Measurements from ENCODE around the gene COQ8A.
A peak's percentile ranks its signal among the peaks of the same experiment; 100 is the strongest.
"Not testable (repeated sequence)": the region's sequence is repeated elsewhere in the genome, so short reads cannot be mapped to it uniquely, and the experiment has no call there.

Gene COQ8A

DNA sequence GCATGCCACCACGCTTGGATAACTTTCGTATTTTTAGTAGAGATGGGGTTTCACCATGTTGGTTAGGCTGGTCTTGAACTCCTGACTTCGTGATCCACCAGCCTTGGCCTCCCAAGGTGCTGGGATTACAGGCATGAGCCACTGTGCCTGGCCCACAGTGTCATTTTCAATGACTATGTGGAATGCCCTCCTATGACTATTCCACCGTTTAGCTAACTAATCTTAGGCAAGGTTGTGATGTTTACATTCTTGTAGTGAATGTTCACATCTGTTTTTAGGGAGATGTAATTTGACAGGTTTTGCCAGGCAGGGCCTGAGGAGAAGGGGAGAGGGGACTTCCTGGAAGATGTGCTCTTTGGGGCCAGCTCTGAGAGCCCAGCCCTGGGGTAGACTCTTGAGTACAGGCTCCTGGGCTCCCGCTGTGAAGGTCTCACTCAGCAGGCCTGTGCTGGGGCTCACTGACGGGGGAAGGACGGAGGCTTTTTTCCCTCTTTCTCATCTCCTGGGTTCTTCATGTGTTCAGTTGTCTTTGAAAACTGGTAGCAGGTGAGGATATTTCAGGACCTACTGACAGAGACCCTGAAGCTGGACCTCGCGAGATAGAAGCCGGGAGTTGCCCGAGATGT, 13.2 kb downstream of the COQ8A start:
- DNase-seq = no peak

DNA sequence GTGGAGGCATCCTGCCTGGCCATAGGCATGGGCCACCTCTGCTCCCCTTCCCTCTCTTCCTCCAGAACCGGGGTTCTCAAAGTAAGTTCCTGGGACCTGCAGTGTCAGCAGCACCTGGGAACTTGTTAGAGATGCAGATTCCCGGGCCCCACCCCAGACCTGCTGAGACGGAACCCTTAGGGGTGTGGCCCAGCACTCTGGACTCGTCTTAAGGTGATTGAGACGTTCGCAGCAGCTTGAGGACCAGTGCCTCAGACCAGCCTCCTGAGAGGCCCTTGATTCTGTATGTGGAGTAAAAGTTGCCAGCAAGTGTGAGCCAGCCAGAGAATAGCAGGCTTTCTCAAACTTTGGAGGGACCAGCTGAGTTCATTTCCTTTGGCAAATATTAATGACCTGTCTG, 14.2 kb downstream of the COQ8A start:
- DNase-seq = no peak

DNA sequence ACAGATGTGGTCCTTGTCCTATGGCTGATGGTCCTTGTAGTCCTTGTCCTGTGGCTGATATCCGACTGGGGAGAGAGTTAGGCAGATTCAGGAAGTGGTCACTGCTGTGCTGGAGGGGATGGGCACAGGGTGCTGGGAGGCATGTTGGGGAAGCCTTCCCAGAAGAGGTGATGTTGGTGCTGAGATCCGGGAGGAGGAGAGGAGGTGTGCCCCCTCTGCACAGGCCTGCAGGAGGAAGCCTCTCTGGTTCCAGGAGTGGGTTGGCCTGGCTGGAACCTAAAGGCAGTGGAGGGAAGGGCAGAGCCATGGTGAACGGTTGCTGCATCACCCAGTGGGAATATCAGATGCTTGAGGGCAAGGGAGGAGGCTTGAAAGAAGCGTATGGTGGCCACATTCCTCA, 14.7 kb downstream of the COQ8A start:
- DNase-seq = no peak

DNA sequence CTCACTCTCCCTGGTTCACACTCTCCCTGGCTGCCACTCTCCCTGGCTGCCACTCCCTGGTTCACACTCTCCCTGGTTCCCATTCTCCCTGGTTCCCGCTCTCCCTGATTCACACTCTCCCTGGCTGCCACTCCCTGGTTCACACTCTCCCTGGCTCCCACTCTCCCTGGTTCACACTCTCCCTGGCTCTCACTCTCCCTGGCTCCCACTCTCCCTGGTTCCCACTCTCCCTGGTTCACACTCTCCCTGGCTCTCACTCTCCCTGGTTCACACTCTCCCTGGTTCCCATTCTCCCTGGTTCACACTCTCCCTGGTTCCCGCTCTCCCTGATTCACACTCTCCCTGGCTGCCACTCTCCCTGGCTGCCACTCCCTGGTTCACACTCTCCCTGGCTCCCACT, 15.8 kb downstream of the COQ8A start:
- DNase-seq = not testable (repeated sequence)

DNA sequence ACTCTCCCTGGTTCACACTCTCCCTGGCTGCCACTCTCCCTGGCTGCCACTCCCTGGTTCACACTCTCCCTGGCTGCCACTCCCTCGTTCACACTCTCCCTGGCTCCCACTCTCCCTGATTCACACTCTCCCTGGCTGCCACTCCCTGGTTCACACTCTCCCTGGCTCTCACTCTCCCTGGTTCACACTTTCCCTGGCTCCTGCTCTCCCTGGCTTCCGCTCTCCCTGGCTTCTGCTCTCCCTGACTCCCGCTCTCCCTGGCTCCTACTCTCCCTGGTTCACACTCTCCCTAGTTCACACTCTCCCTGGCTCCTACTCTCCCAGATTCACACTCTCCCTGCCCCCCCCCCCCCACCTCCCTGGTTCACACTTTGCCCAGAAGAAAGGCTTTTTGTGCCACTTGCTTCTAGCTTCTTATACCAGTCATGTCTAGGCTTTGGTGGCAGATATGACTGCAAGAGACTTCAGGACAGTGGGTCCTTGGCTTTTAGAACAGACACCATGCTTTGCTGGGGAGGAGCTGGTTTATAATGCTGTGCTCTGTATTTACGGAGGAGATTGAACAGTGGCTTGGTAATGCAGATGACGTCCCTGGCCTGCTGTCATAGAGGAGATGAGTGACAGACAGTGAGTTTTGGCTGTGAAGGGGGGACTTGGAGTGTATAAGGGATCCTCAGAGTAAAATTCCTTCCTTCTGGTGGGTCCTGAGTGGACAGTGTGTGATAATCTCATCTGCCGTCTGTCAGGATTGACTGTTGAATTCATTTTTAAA, 17.0 kb downstream of the COQ8A start:
- no peak for DNase-seq

DNA sequence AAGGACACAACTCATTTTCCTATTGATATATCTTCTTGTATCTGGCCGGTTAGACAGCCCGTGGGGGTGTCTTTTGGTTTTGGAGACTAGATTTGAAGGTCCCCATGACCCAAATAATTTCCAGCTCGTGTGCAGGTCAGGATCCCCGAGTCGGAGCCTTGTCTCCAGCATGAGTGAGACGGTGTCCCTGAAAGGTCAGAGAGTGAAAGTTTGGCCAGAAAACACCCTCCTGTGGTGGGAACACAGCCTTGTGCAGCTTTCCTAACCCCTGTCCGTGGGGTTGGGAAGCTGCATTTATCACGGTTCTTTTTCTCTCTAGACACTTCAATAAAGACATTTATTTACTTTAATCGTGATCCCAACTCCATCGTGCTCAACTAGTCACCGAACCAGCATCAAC, 17.6 kb downstream of the COQ8A start:
- DNase-seq = no peak

DNA sequence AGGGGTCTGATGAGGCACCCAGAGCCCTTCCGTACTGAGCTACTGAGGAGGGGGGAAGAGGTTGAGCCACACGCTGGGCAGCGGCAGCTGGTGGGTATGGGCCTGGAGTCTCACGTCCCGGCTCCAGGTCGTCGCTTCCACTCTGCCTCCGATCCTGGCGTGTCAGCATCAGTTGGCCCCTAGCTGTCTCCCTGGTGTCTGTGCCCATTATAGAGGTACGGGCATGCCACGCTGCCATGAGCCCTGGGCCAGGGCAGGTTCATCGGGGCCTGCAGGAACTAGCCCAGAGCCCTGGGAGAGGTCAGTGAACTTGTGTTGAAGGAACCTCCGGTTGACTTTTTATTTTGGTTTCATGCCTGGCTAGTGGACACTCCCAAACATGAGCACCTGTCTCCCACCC, 18.2 kb downstream of the COQ8A start:
- DNase-seq = no peak

DNA sequence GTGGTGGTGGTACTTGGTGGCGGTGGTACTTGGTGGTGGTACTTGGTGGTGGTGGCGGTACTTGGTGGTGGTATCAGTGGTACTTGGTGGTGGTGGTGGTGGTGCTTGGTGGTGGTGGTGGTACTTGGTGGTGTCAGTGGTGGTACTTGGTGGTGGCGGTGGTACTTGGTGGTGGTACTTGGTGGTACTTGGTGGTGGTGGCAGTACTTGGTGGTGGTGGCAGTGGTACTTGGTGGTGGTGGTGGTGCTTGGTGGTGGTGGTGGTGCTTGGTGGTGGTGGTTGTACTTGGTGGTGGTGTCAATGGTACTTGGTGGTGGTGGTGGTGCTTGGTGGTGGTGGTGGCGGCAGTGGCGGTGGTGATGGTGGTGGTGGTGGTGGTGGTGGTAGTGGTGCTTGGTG, 20.2 kb downstream of the COQ8A start:
- no peak for DNase-seq

DNA sequence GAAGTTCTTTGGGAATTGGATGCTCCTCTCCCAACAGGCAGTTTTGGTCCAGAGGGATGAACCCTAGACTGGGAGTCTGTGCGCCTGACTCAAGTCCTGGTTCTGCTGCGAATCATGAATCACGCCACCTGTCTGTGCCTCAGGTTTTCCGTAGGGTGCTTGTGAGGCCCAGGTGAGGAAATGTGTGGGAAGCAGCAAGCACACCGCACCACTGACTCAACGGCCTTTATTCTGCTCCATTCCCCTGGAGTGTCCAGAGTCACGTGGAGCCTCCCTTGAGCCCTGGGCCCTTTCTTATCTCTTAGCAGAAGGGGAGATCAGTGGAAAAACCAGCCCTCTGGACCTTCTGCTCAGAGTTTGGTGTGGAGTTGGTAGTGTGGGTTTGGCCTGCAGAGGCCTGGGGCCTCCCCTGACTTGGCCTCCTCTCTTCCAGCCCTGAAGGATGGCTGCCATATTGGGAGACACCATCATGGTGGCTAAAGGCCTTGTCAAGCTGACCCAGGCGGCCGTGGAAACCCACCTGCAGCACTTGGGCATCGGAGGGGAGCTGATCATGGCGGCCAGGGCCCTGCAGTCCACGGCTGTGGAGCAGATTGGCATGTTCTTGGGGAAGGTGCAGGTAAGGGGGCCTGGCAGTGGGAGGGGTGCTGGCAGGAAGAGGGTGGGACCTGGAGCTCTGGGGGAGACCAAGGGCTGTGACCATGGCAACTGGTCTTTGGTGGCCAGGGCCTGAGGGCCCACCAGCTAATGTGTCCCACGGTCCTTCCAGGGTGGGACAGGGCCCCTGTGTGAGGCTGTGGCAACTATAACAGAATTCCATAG, 21.1 kb downstream of the COQ8A start:
- no peak for DNase-seq

DNA sequence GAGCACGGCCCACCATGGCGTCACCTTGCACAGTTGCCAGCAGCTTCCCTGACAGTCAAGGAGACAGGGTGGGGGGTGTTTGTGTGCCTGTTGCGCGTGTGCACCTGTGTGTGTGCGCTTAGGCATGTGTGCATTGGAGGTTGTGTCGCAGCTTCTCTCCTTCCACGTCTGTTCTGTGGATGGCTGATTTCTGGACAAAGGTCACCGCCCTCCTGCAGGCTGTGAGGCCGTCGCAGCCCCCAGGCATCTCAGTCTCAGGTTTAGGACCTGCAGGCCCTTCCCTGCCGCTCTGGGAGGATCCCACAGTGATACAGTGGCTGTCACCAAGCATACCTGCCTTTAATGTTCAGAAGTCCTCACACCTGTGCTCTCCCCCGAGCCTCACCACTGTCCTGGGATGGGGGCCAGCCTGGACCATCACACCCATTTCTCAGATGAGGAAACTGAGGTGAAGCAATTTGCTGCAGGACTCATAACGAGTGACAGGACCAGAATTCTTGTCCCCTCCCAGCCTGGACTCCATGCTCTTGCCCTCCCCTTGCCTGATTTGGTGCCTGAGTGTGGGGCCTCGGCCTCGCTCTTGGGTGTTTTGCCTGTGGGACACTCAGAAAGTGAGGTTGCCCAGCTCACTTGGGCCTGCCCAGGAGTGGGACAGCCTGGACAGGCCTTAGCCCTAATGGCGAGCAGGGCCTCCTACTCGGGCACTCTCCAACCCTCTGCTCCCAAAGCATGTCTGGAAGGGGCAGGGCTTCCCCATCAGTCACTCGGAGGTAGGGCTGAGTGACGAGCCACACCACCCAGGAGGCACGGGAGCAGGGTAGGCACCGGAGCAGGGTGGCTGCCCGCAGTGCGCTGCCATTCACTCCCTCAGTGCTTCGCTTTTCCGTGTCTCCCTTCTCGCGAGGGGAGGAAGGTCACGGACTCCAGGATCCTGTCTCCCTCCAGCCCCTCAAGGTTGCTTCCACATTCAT, 22.6 kb downstream of the COQ8A start:
- DNase-seq = no peak

DNA sequence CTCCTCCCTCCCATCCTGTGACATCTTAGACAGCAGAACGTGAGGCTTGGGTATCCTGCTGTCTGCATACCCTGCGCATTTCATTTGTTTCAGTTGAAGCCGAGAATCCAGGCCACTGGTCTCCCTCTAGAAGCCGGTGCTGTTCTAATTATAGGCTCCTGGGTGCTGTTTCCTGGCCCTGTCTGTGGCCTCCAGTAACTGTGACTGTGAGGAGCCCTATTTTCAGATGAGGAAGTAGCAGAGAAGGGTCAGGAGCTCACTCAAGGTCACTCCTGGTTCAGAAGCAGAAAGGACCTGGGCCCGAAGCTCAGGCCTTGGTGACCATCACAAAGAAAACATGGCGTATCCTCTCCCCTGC, 24.0 kb downstream of the COQ8A start:
- peak; percentile 35 to 49 for DNase-seq

DNA sequence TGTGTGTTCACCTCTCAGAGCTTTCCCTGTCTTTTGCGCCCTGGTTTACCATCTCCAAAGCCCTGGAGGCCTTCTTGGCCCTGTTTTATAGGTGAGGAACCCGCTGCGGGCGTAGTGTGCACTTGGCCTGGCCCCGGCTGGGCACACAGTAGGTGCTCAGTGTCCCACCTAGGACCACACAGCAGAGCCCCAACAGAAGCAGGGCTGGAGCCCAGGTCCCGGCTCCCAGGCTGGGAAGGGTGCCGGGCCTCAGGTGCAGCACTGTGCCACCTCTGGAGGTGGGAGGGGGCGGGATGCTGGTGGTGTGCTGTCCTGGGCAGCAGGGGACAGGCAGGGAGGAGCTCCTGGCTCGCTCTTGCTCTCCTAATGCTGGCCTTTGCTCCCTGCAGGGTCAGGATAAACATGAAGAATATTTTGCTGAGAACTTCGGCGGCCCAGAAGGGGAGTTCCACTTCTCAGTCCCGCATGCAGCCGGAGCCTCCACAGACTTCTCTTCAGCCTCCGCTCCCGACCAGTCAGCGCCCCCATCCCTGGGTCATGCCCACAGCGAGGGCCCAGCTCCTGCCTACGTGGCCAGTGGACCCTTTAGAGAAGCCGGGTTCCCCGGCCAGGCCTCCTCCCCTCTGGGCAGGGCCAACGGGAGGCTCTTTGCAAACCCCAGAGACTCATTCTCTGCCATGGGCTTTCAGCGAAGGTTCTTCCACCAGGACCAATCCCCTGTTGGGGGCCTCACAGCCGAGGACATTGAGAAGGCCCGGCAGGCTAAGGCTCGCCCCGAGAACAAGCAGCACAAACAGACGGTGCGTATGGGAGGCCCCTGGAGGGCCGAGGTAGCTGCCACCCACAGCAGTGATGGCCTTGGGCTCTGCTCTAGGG, 24.8 kb downstream of the COQ8A start:
- no peak for DNase-seq

DNA sequence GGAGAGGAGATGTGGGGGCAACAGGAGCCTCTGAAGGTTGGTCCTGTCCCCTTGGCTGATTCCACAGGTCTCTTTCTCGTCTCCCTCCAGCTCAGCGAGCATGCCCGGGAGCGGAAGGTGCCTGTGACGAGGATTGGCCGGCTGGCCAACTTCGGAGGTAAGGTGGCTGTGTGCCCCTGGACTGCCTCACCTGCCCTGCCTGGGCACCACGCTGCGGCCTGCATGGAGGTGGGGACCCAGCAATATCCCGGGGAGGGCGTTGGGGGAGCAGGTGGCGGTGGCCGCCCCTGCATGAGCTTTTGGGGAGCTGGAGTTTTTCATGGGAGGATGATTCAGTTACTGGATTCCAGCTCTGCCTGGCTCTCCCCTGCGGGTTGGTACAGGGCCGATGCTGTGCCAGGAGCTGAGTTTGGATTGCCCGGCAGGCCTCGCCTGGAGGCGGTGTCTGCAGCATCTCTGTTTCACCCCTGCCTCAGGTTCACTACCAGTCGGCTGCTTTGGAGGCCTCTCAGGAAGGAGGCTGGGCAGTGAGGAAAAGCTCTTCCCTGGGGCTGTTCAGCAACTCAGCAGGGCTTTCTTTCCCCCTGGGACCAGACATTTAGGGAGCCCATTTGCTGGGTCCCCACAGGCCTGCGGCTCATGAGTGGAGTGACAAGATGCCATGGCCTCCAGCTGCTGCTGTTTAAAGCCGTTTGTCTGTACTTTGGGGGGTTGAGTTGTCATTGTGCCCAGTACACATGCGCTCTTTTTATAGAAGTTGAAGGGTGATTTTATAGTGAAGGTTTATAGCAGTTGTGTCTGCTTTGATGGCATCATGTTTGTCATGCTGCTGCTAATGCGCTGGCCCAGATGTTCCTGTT, 25.7 kb downstream of the COQ8A start:
- no peak for DNase-seq

DNA sequence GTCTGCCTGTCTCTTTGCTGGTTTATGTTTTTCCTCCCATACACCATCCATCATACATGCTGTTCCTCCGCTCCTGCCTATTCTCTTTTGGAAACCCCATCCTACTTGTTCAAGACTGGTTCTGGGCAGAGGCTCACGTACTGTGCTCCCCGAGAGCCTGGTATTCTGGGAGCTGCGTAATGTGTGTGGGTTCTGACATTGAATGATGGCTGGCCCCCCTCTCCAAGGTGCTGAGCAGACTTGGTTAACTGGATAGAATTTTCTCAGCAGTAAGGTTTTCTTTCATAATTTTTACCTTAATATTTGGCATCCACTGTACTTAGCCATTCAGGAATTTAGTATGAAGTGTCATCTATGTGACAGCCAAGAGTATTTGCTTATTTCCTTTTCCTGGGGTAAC, 26.6 kb downstream of the COQ8A start:
- no peak for DNase-seq

DNA sequence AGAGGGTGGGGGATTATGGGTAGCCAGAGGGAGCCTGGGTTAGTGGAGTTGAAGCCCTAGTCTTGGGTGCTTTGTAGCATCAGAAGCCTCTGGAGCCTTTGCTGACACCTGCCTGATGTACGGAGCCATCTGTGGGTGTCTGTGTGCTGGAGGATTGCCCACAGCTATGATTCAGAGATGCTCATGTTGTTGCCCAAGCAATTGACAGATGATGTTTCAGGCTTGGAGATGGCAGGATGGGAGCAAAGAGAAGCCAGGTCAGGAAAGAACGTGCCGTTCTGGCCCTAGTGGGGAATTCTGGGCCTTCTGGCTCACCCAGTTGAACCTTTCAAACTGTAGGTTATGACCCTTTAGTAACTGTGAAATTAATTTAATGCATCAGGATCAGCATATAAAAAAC, 27.6 kb downstream of the COQ8A start:
- no peak for DNase-seq

DNA sequence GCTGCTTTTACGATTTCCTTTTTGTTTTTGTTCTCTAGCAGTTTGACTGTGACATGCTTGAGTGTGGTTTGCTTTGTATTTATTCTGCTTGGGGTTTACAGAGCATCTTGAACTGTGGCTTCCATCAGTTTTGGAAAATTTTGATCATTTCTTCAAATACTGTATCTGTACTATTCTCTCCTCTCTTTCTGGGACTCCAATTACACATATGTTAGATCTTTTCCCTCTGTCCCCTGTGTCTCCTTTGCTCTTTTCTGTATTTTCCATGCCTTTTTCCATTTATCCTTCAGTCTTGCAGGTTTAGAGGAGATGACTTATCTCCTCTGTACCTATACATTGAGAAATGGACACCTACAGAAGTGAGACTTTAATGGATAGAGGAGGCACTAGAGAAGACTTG, 31.7 kb downstream of the COQ8A start:
- DNase-seq = no peak

DNA sequence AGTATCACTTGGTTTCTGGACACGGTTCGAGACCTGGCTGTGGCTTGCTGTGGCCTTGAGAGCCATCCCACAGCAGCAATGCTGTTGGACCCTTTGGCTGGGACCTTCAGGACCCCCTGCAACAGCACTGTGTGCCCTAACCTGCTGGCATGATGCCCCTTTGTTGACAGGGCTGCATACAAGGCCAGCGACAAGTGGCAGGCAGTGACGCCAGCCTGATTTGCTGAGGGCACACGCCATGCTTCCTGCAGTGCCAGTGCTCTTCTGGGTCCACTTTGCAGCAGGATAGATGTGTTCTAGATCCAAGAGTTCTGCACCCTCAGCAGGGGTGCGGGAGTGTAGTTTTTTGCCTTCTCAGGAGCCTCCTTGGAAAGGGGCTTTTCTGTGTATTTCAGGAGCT, 32.8 kb downstream of the COQ8A start:
- DNase-seq = no peak

DNA sequence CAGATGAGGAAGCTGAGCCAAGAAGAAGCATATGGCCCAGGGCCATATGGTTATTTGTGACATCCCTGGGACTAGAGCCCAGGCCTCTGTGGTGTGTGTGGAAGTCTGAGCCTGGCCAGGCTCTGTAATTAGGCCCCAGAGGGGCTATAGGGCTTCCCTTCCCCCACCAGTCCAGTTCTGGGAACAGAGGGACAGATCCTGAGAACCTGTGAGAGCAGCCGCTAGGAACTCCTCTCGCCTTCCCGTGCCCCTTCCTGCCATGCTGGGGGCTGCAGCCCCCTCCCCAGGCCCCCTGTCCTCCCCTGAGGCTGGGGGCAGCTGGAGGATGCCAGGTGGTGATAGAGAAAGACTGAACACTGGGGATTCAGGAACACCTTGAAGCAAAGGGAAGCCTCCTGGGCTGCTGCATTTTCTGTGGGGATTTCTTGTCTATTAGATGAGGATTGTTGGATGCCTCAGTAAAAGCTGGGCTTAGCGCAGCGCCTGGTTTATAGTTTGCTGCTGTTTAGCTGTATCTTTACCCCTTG, 33.3 kb downstream of the COQ8A start:
- no peak for DNase-seq

DNA sequence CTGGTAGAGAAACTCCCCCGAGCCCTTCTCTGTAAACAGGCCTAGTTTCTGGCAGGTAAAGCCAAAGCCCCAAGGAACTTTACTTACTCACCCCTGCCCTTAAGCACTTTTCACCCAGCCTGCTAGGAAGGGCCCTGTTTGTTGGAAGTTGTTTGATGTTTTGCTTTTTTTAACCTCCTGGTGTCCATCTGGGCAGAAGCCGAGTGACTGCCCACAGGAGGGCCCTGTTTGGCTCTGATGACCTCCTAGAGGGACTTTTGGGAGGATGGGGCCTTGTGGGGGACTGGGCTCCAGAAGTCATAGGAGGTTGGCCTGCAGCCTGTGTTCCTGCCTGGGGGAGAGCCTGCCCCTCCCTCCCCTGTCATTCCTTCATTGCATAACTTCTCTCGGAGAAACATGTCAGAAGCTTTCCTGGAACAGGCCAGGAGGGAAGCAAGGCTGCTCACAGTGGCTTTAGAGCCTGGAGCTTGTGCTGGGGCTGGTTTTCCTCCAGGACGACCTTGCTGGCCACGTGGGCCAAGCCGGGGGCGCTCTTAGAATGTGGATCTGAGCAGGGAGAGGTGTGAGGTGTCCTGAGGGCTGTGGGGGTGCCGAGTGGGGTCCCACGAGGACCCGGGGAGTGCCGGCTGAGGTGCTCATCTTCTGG, 33.9 kb downstream of the COQ8A start:
- no peak for DNase-seq

Measured in inflammatory macrophage (primary cell).